PFSK-1 (cell line): ENCODE data around the gene ALDH6A1. TPM values are rescaled to one million over a fixed set of nuclear protein-coding genes. Genes with fewer than 3 reads are reported as not detected.

Source experiments
- FOXP2 ChIP-seq: optimal IDR thresholded peaks from 2 replicates; pipeline ENCODE3; 2011; ENCODE audit warnings: borderline replicate concordance, control low read depth, inconsistent platforms; ENCODE audit not compliant: insufficient read depth; ENCODE audit errors: extremely low read length, extremely low read depth
- POLR2AphosphoS5 ChIP-seq: IDR thresholded peaks from 2 replicates; pipeline ENCODE4 v1.6.1; 2012; ENCODE audit warnings: low read depth, mild to moderate bottlenecking, control low read depth, low read length, moderate library complexity
- REST ChIP-seq, 2 experiments: IDR thresholded peaks; 2 replicates each; pipeline versions ENCODE4 v1.6.1 to v1.8.0; 2011 to 2012; ENCODE audit warnings: low read depth in 2 of 2, low read length in 2 of 2, control low read depth in 1 of 2, inconsistent platforms in 1 of 2, mild to moderate bottlenecking in 1 of 2, moderate library complexity in 1 of 2; ENCODE audit not compliant: insufficient read depth in 1 of 2
- SIN3A ChIP-seq: IDR thresholded peaks from 2 replicates; pipeline ENCODE4 v1.6.1; 2012; ENCODE audit warnings: mild to moderate bottlenecking, low read length, moderate library complexity, borderline replicate concordance; ENCODE audit not compliant: insufficient read depth
- TAF1 ChIP-seq: IDR thresholded peaks from 2 replicates; pipeline ENCODE4 v1.6.1; 2012; ENCODE audit warnings: low read length, control low read depth, borderline replicate concordance; ENCODE audit not compliant: insufficient read depth
- polyA plus RNA-seq: library from polyadenylated mRNA; unstranded; fragments of >200 nt; gene quantifications from one replicate; pipeline ENCODE4 v1.2.1, GENCODE V29; 2012; ENCODE audit warnings: low read depth, missing spikeins; ENCODE audit not compliant: insufficient read length

The ALDH6A1 gene
- 3.6 TPM for polyA plus RNA-seq

GRCh38 chr14:74084277-74085046, at the start of gene ALDH6A1, which contains the start of gene LIN52:
Gene ALDH6A1, minus strand, starts transcription at chr14:74084453. Its CDS starts 59 bp downstream, at chr14:74084394.
Gene LIN52, plus strand, starts transcription at chr14:74084956. Its CDS starts 19 bp downstream, at chr14:74084975.
- TF ChIP-seq SIN3A (peak; percentile 68; the same call in 1 of the 2 replicates), FOXP2 (no peak), POLR2AphosphoS5 (no peak; the same call in none of the 2 replicates), TAF1 (0 out of 2 replicates have a peak, but pooled peaks have one; percentile 34), REST (IDR thresholded peaks at IDR 0.05; ENCODE audit: insufficient read depth in 1 of 2, low read depth in 2 of 2, low read length in 2 of 2) (no peak)

GRCh38 chr14:74127634-74128033, 43.4 kb upstream of the ALDH6A1 start:
- TF ChIP-seq POLR2AphosphoS5 (no peak), REST (IDR thresholded peaks at IDR 0.05; ENCODE audit: insufficient read depth in 1 of 2, low read depth in 2 of 2, low read length in 2 of 2) (no peak), SIN3A (no peak), FOXP2 (no peak), TAF1 (no peak)

GRCh38 chr14:74126315-74127013, 42.2 kb upstream of the ALDH6A1 start:
- TF ChIP-seq FOXP2: no peak
- TF ChIP-seq POLR2AphosphoS5: no peak
- TF ChIP-seq SIN3A: no peak
- no peak for TF ChIP-seq REST (IDR thresholded peaks at IDR 0.05; ENCODE audit: insufficient read depth in 1 of 2, low read depth in 2 of 2, low read length in 2 of 2)
- no peak for TF ChIP-seq TAF1

- TF ChIP-seq SIN3A (no peak), FOXP2 (no peak), TAF1 (no peak), REST (IDR thresholded peaks at IDR 0.05; ENCODE audit: insufficient read depth in 1 of 2, low read depth in 2 of 2, low read length in 2 of 2) (no peak), POLR2AphosphoS5 (no peak)
Observed at GRCh38 chr14:74109369-74109768, 25.1 kb upstream of the ALDH6A1 start.
